GM19328 (cell line): ENCODE measurements around the gene NCKAP5.

Experiments
- ATAC-seq: cut with Tn5 transposase; IDR thresholded peaks from one replicate; pipeline ENCODE4 v1.9.1; 2021; ENCODE audit warnings: mild to moderate bottlenecking, moderate library complexity; ENCODE audit not compliant: unreplicated experiment

Gene NCKAP5

DNA sequence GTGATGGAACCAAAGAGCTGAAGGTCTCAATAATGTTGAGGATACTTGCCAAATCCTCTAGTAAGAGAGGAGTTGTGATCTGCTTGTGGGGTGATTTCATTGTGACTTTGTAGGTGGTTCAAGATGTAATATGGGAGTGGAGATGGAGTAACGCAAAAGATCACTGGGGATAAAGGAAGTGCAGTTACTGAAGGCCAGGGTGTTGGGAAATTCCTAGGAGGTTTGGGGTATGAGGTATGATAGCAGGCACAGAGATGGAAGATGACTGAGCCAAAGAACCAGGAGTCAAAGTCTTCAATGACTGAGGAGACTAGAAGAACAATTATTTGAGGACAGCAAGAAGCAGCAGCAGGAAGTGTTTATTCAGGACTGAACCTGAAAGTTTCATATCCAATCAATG is 222.6 kb downstream of the NCKAP5 start:
- no peak for ATAC-seq

DNA sequence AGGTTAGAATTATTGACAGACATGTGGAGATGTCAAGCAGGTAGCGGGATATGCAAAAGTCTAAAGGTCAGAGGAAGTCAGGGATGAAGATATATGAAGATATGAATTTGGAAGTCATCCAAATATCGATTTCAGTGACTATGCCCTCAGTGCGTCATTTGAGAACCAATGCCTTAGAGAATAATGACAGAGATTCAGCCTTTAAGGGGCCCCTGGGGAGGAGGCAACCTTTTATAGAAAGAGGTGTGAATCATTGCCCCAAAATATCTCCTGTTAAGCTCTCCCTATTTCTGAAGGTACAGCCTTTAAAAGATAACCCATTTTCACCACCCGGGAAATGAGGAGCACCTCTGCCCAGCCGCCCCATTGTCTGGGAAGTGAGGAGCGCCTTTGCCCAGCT is 223.4 kb downstream of the NCKAP5 start:
- no peak for ATAC-seq

DNA sequence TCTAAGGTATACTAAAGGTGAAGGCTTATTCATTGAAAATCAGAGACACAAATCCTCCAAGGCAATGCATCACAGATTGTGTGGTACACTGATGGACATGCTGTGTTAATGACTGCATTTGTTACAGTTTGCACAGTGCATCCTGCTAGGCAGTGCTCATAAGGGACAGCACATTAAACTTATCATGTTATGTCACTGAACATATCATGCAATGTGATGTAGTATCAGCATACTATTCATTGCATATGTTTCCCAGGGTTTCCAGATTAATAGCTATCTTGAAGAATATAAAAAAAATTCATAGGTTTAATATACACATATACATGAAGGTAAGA is 225.3 kb downstream of the NCKAP5 start:
- ATAC-seq = no peak

DNA sequence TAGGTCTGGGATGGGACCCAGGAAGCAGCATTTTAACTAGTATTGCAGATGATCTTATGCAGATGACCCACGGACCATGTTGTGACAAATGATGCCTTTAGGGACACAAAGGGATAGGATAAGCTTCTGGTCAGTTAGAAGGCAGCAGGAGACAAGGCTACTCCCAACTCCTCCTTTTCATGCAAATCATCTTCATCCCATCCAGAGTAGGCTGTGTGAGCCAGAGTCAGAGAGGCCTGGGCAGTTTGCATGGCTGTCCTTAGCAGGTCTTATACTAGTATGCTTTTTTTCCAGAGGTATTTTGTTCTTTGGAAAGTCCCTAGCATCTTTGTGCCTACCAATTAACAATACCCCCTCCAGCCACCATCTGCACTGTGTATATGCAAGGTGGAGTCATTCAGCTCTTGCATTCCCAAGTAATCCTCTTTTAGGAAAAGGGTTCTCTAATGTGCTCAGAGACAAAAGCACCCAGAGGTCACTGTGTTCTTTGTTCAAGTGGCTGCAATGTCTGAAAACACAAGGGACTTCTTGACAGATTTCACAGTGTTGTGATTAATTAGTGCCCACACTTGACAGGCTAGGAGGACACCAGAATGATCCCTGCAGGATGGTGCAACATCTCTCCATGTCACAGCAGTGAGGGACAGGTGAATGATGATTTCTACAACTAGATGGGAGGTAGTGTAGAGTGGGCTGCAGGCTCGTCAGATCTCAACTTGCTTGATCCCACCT is 225.8 kb downstream of the NCKAP5 start:
- no peak for ATAC-seq

DNA sequence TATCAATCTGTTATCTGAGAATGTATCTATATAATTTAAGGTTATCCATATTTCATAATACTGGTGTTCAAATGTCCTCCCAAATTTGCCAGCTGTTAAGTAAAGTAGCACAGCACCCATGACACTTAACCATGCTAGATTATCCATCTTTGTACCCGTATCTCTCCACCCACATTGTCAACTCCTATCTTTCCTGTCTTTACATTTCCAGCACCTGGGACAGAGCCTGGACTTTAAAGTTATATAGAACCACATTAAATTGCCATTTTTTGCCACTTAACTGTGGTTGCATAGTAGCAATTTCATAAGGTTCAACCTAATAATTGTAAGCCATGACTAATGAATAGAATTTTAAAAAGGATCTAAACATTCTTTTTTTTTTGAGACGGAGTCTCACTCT is 226.7 kb downstream of the NCKAP5 start:
- ATAC-seq = no peak

DNA sequence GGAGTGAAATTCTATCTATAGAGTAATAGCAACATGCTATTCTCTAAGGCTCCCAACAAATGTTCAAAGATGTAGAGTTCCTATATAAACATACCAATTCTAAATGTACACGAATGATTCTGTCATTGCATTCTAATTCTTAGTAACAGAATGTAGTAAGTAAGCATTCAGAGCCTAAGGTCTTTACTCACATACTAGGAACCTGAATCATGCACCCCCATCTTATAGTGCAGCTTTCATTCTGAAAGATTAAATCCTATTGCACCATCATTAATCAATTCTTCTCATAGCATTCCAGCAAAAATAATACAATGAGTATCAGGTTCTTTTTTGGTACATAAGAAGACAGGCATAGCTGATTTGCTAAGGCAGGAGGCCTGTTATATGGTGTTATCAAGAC is 230.0 kb downstream of the NCKAP5 start:
- no peak for ATAC-seq

DNA sequence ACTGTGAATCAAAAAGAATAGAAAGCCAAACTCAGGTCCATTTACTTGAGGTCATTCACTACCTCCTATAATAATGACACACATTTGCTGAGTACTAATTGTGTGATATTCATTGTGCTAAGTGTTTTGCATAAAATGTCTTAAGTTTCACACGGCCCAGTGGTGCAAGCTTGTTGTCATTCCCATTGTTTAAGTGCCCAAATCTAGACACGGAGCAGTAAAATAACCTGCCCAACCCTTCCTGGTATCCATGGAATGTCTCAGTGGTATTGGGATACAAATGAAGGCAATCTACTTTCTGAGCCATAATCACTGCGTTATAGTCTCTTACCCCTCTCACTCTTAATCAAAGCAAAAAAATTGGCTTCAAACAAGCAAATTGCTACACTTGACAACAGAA is 233.3 kb downstream of the NCKAP5 start:
- no peak for ATAC-seq

DNA sequence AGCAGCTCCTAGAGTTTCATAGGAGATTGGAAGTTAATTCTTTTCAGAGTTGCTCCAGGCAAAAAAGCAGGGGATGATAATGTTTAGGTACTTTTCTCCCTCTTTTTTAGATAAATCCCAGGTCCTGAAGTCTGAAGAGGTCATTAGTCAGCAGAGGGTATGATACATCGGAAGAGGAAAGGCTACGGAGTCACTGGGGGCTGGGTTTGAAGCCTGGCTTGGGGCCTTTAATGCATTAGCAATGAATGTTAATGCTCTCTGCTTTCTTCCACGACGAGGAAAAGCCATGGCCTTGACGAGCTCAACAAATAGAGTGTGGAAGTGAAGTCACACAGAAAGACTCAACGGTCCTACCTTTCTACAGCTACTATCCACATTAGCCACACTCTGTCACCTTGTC is 235.1 kb downstream of the NCKAP5 start:
- no peak for ATAC-seq

DNA sequence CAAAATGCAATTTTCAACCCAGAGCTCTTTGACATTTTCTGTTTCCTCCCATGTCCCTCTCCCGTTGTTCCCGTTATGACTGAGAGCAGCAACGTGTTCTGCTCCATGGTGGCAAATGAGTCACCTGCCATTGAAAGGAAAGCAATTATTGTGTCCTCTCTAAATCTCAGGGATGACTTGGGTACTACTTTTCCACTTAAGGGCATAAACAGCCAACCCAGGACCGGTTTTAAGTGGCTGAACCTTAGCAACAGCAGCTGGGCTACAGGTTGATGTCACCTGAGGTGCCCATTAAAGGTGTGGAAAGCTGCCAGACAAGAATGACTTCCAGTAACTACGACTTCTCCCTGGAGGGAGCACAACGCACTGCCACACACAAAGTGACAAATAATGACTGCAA is 236.8 kb downstream of the NCKAP5 start:
- ATAC-seq = no peak

DNA sequence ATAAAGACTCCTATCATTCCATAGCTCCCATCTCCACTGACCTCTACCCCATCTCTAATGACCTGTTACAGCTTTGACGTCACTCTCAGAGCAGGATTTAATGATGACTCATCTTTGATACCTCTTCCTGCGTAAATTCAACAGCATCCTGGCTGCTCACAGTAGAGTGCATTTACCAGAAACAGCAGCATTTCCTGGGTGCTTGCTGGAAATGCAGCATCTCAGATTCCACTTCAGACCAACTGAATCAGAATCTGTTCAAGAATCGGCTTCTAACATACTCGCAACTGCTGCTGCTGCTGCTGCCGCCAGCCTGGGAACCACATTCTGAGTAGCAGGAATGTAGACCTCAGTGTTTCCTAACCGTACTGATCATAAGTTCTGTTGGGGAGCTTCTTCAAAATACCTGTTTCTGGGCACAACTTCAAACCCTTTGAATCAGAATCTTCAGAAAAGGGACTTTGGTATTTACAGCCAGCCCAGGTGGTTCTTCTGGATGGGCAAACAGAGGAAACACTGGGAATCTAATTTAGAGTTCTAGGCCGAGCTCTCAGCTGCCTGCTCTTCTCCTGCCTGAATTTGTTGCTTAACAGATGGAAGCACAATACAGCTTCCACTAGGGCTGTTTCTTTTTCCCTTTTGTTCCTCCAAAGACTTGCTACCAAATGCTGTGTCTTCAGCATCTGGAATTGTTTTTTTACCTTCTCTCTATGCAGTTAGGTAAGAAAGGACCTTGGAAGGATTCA is 241.4 kb downstream of the NCKAP5 start:
- no peak for ATAC-seq

DNA sequence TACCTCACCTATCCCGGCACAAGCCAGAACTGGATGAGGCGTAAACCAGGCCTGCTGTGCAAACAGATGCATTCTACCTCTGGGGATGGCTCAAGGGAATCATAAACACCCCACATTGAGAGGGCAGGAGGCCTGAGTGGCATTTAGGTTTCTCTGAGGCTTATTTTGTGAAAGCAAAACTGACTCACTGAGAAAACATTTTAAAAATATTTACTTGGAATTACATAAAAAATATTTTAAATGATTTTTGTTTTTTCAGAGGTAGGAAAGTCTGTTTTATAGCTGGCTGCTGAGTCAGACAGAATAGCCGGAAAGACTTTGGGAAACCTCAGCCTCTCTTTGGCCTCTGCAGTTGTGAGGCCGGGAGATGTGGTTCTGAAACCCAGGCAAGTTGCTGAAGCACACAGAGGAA is 244.1 kb downstream of the NCKAP5 start:
- no peak for ATAC-seq

DNA sequence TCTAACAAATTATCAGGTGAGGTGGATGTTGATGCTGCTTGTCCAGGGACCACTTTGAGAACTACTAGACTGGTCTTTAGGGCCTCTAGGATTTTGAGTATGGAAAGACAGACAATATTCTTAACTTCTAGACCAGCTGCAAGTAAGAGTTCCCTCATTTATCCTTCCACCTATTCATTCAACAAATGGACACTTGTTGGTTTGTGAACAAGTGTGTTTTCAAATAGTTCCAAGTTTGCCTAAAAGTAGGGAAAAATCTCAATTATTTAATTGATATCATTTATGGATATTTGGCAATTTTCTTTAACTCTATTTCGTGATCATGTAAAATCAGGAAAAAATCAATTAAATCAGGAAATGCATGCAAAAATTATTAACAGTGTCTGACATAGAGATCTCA is 245.4 kb downstream of the NCKAP5 start:
- ATAC-seq = no peak

DNA sequence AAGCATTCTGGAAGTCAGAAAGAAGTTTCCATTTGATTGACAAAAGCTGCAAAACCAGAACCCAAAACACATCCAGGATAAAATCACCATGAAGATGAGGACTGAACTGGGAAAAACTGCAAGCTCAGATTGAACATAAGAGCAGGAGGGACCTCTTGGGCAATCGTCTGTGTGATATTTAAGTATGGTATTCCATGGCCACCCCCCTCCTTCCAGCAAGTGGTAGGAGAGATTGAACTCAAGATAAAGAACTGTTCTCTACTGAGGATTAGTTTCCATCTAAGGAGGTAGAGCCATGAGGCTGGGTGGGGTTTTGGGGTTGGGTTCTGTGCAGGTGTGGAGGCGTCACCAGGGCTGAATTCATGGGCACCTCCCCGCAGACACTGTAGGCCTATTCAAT is 251.1 kb downstream of the NCKAP5 start:
- ATAC-seq = no peak

DNA sequence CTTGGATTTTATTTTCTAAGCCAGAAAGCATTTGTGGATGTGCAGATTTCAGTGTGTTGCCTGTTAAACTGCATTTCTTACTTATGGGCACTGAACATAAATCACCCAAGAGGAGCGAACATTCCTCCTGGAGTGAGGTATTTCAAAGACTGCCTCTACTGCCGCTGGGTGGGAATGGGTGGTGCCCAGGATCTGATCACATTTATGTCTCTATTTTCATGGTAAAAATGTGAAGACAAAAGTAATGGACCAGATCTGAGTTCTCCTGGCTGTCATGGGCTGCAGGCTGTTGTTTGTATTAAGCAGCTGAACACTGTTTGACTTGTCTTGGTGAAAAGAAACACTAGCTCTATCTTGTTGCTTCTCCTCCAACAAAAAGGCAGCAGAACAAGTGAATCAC is 251.7 kb downstream of the NCKAP5 start:
- no peak for ATAC-seq

DNA sequence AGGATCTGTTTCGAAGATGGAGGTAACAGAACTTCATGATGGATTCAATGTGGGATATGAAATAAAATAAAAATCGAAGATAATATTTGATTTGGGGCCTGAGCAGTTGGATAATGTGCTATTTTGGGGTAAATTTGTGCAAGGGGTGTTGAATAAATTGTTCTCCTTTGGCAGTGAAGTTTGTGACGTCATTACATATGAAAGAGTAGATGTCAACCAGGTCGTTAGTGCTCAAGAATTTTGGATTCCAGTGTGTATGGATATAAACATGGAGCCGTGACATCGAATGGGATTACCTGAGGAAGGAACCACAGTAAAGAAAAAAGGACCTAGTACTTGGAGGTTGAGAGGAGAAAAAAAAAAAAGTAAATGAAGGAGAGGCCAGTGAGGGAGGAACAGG is 253.0 kb downstream of the NCKAP5 start:
- no peak for ATAC-seq

DNA sequence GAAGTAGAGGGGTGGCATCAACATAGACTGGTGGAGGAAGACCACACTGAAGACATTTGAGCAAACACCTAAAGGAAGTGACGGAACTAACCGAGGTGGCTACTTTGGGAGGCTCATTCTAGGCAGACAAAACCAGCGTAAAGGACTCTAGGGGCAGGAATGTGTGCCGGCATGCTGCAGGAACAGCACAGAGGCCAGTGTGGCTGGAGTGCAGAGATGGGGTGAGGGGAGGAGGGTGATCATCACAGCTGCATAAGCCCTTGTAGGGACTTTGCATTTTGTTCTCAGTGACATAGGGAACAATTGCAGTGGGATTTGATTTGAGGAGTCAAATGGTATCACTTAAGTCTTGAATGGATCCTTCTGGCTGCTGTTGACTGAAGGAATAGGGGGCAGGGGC is 253.5 kb downstream of the NCKAP5 start:
- no peak for ATAC-seq

DNA sequence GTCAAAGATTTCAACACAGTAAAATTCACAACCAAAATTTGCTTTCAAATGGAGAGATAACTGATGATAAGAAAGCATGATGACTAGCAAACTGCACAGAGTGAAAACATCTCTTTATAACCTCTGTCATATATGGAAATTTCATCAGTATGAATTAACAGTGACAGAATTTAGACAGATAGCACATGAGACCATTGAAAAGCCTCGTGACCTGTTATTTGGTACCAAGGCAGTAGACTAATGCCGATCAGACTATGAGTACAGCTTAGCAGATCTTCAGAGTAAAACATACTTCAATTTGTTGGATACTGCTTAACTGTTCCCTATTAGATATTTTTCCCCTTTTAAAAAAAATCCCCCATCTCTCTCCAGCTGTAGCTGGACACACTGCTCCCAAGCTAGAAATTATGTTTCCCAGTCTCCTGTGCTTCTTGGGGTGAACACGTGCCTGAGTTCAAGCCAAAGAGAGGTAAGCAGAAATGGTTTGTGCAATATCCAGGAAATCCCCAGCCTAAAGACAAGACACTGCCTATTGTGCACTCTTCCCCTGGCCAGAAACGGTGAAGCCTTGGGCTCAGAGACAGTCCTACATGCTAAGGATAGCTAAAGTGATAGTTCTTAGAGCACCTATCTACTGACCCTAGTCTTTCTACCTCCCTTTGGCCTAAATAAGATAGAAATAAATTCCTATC is 256.1 kb downstream of the NCKAP5 start:
- no peak for ATAC-seq

DNA sequence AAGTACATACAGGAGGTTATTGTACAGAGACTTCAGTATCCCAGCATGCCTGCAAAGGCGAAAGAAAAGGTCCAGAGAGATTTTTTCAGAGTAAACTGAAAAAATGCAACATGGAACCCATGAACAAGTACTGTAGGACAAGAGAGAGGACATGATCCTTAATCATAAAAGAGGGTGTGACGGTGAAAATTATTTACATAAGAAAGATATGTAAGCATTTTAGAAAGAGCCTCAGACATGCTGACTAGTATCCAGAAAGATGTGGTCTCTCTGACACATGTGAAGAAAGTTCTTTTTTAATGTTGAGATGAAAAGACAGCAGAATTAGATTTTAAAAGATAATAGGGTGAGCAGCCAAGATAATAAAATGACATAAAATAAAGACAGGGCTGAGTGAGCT is 262.0 kb downstream of the NCKAP5 start:
- ATAC-seq = no peak

DNA sequence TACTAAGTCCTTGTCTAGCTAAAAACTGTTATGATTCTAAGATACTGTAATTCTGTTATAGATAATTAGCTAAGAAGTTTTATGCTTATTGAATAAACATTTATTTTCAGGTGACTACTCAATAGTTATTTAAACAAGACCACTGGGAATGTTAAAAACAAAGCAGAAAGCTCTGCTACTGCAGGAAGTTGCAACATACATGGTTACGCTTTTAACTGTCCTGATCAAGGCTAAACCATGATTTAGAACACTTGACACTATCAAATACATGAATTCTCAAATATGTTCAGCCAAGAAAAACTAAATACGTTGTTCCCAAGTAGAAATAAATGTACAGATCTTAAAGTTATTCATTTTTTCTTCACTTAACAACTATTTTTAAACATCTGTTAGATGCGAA is 263.9 kb downstream of the NCKAP5 start:
- ATAC-seq = no peak

DNA sequence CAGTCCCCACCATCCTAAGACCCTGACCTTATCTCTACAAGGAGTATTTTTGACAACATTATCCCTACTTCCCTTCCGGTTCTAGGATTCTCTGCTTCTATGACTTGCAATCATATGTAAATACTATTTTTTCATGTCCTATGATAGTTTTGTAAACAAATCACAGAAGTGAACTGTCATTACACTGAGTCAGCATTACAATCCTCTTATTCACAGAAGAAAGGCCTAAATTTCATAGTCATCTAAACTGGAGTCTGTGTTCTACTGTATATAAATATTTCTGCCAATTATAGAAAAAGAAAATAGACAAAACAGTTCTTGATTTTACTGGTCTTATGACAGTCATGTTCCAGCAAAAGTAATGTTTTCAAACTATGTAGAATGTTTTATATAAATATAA is 265.1 kb downstream of the NCKAP5 start:
- no peak for ATAC-seq

DNA sequence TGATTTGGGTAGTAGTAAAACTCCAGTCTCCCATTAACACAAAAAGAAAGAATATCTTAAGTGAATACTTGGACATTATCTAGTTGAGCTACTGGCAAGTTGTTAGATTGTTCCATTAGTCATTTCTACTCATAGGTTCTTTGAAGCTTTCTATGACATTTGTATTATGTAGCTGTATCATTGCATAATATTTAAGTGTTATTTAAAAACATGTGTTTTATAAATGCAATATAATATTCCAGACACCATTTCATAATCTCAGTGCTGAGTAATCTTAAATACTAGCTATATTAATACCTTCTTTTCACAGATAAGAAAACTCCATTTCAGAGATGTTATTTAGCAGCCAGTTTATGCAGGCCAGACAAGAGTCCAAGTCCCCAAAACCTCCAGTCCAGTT is 271.9 kb downstream of the NCKAP5 start:
- ATAC-seq = no peak
